NT2/D1 (cell line): Measurements from ENCODE around the gene DNAJC1.

Experiments used
- SUZ12 ChIP-seq: IDR thresholded peaks from 2 replicates; pipeline ENCODE4 v1.6.1; 2011; ENCODE audit not compliant: insufficient read length, insufficient read depth; ENCODE audit errors: extremely low read depth
- YY1 ChIP-seq: IDR thresholded peaks from 2 replicates; pipeline ENCODE4 v1.6.1; 2011; ENCODE audit not compliant: insufficient read length, insufficient read depth
- ZNF274 ChIP-seq: IDR thresholded peaks from 2 replicates; pipeline ENCODE4 v1.6.1; 2011; ENCODE audit warnings: mild to moderate bottlenecking, low read depth, low read length

- TF ChIP-seq ZNF274 (no peak), YY1 (no peak), SUZ12 (no peak)
These were observed 22.8 kb upstream of the DNAJC1 start for GRCh38 chr10:22026287-22026686.
